ENCODE data around the gene CTIF.

- no peak for TF ChIP-seq EP300 (IDR thresholded peaks at IDR 0.05; ENCODE audit: borderline replicate concordance in 1 of 2, low read depth in 1 of 2, low read length in 1 of 2)
- no peak for TF ChIP-seq JUND (IDR thresholded peaks at IDR 0.05)
- no peak for TF ChIP-seq POLR2AphosphoS5 (IDR thresholded peaks at IDR 0.05; ENCODE audit: low read depth, low read length)
- no peak for TF ChIP-seq CTCF (IDR thresholded peaks at IDR 0.05)
- no peak for TF ChIP-seq RCOR1 (IDR thresholded peaks at IDR 0.05; ENCODE audit: low read length)
- TF ChIP-seq SIN3A (IDR thresholded peaks at IDR 0.05; ENCODE audit: borderline replicate concordance, low read depth, low read length) = no peak
- TF ChIP-seq NFIC (IDR thresholded peaks at IDR 0.05; ENCODE audit: borderline replicate concordance) = no peak
- no peak for TF ChIP-seq REST (IDR thresholded peaks at IDR 0.05; ENCODE audit: low read depth, low read length)
- no peak for TF ChIP-seq CHD2 (IDR thresholded peaks at IDR 0.05; ENCODE audit: low read length, partially characterized antibody)
- TF ChIP-seq ZBTB33 (IDR thresholded peaks at IDR 0.05; ENCODE audit: borderline replicate concordance, low read depth) = no peak
- TF ChIP-seq, protein P1, sequence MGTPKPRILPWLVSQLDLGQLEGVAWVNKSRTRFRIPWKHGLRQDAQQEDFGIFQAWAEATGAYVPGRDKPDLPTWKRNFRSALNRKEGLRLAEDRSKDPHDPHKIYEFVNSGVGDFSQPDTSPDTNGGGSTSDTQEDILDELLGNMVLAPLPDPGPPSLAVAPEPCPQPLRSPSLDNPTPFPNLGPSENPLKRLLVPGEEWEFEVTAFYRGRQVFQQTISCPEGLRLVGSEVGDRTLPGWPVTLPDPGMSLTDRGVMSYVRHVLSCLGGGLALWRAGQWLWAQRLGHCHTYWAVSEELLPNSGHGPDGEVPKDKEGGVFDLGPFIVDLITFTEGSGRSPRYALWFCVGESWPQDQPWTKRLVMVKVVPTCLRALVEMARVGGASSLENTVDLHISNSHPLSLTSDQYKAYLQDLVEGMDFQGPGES (IDR thresholded peaks at IDR 0.05; ENCODE audit: low read depth, low read length) = no peak
Measured at GRCh38 chr18:48876590-48876989, 337.8 kb downstream of the CTIF start.

Data from SK-N-SH (cell line).